Endothelial cell of umbilical vein (primary cell): ENCODE measurements around the gene DTNA. TPM values are rescaled to one million over a fixed set of nuclear protein-coding genes. Genes with fewer than 3 reads are reported as not detected.

Experiments
- BruUV-seq: library from RNA; stranded (reverse); fragments of 400-500 nt; replicated peaks from 2 replicates; lab custom pipeline; 2021; lab: Mats Ljungman, UMichigan
- CTCF ChIA-PET: fragments of 300-600, 350-600 bp; sonication (Branson Sonifier 250); formaldehyde crosslinking; loops from one replicate; lab custom pipeline; 2021; ENCODE audit warnings: antibody characterized with exemption, inconsistent platforms; lab: Charles Lee
- POLR2A ChIA-PET: fragments of 300-600, 350-600 bp; sonication (Branson Sonifier 250); formaldehyde crosslinking; loops from one replicate; lab custom pipeline; 2021; ENCODE audit warnings: antibody characterized with exemption, inconsistent platforms; lab: Charles Lee
- DNase-seq: peaks from one replicate; pipeline ENCODE4 v3.0.0-alpha.2; 2011; ENCODE audit warnings: low read depth, low spot score
- FAIRE-seq: peaks from 2 replicates; lab custom pipeline; 2011; peaks lifted over from hg19 to GRCh38; lab: Jason Lieb, UNC
- H2AFZ ChIP-seq: 2 replicates; pipeline ENCODE4 v1.6.0; 2012; ENCODE audit warnings: low read depth, low read length, control low read depth, inconsistent platforms
- H3K27ac ChIP-seq: 2 replicates; pipeline ENCODE4 v1.5.1; 2011; ENCODE audit warnings: low read depth, mild to moderate bottlenecking, control low read depth, low read length, moderate library complexity; ENCODE audit not compliant: insufficient read depth
- H3K27me3 ChIP-seq, 2 experiments: 2 replicates each; pipeline versions ENCODE4 v1.6.0 to v1.6.1; 2011; ENCODE audit warnings: low read length in 2 of 2, mixed read lengths in 1 of 2; ENCODE audit not compliant: control insufficient read depth in 2 of 2, insufficient read depth in 2 of 2
- H3K36me3 ChIP-seq, 2 experiments: 2 replicates in 1 of 2; 3 replicates in 1 of 2; pipeline ENCODE4 v1.5.1; 2011; ENCODE audit warnings: low read length in 2 of 2, mild to moderate bottlenecking in 1 of 2, moderate library complexity in 1 of 2; ENCODE audit not compliant: control insufficient read depth in 2 of 2, insufficient read depth in 2 of 2; ENCODE audit errors: extremely low read depth in 1 of 2
- H3K4me1 ChIP-seq: 3 replicates; pipeline ENCODE4 v1.5.1; 2011; ENCODE audit warnings: mild to moderate bottlenecking, low read length; ENCODE audit not compliant: control insufficient read depth, insufficient read depth; ENCODE audit errors: extremely low read depth
- H3K4me2 ChIP-seq: 2 replicates; pipeline ENCODE4 v1.6.1; 2011; ENCODE audit warnings: low read length, control low read depth, mixed read lengths; ENCODE audit not compliant: insufficient read depth
- H3K4me3 ChIP-seq, 3 experiments: fragments of 200-600 bp in 1 of 3; sonication (generic), shearing (Covaris generic) in 1 of 3; replicated peaks in 1 of 3; 2 replicates each; pipeline ENCODE4 v1.5.1; 2011 to 2016; ENCODE audit warnings: control low read depth in 3 of 3, low read length in 3 of 3, mild to moderate bottlenecking in 2 of 3, inconsistent platforms in 1 of 3, low read depth in 1 of 3, moderate library complexity in 1 of 3; ENCODE audit not compliant: insufficient read depth in 1 of 3
- H3K79me2 ChIP-seq: 2 replicates; pipeline ENCODE4 v1.6.0; 2012; ENCODE audit warnings: low read length, inconsistent platforms; ENCODE audit not compliant: control insufficient read depth, insufficient read depth
- H3K9ac ChIP-seq: replicated peaks from 2 replicates; pipeline ENCODE3; 2011; ENCODE audit warnings: low read length, control low read depth; ENCODE audit not compliant: insufficient read depth; ENCODE audit errors: extremely low read depth
- H3K9me1 ChIP-seq: replicated peaks from 3 replicates; pipeline ENCODE4 v1.6.0; 2011; ENCODE audit warnings: mild to moderate bottlenecking, low read length; ENCODE audit not compliant: control insufficient read depth, insufficient read depth; ENCODE audit errors: extremely low read depth
- H3K9me3 ChIP-seq: replicated peaks from 2 replicates; pipeline ENCODE4 v1.5.1; 2012; ENCODE audit warnings: low read length, inconsistent platforms; ENCODE audit not compliant: control insufficient read depth, insufficient read depth
- H4K20me1 ChIP-seq: replicated peaks from 2 replicates; pipeline ENCODE3; 2011; ENCODE audit warnings: mild to moderate bottlenecking, low read length; ENCODE audit not compliant: control insufficient read depth, insufficient read depth; ENCODE audit errors: extremely low read depth
- EZH2 ChIP-seq: IDR thresholded peaks from 2 replicates; pipeline ENCODE4 v1.6.1; 2012; ENCODE audit warnings: borderline replicate concordance, low read depth, mild to moderate bottlenecking, moderate library complexity, low read length, inconsistent platforms; ENCODE audit not compliant: severe bottlenecking
- FOS ChIP-seq: IDR thresholded peaks from 2 replicates; pipeline ENCODE4 v1.6.1; 2011; ENCODE audit warnings: mild to moderate bottlenecking, low read length, moderate library complexity, borderline replicate concordance; ENCODE audit not compliant: insufficient read depth
- GATA2 ChIP-seq: IDR thresholded peaks from 2 replicates; pipeline ENCODE4 v1.7.0; 2011; ENCODE audit warnings: low read depth, mild to moderate bottlenecking, moderate library complexity, mixed read lengths, low read length; ENCODE audit not compliant: insufficient read length, insufficient read depth
- JUN ChIP-seq: IDR thresholded peaks from 2 replicates; pipeline ENCODE4 v1.6.1; 2011; ENCODE audit warnings: borderline replicate concordance, low read depth; ENCODE audit not compliant: insufficient read length, insufficient read depth
- MYC ChIP-seq: IDR thresholded peaks from one replicate; pipeline ENCODE4 v1.6.1; 2011; ENCODE audit warnings: mild to moderate bottlenecking, low read depth, low read length
- POLR2A ChIP-seq: IDR thresholded peaks from 2 replicates; pipeline ENCODE4 v1.6.1; 2012; ENCODE audit warnings: low read depth, mild to moderate bottlenecking, control low read depth, low read length
- POLR2AphosphoS5 ChIP-seq: IDR thresholded peaks from 2 replicates; pipeline ENCODE4 v1.6.1; 2012; ENCODE audit warnings: low read depth, mild to moderate bottlenecking, control low read depth, low read length, moderate library complexity; ENCODE audit not compliant: insufficient read depth
- dilution Hi-C: fragments of 300-500 bp; cut with MboI; formaldehyde crosslinking; loops from one replicate; pipeline ENCODE4 v1.15.0; 2019; ENCODE audit warnings: low sequenced_read_pairs; ENCODE audit not compliant: extremely low pct_ligation_motif_present
- intact Hi-C: fragments of 100-400 bp; cut with micrococcal nuclease; formaldehyde crosslinking; loops from one replicate; pipeline ENCODE4 v1.10.0; 2022
- polyA plus RNA-seq, 4 experiments: library from polyadenylated mRNA; depleted of rRNA in 3 of 4; stranded (reverse) in 3 of 4; unstranded in 1 of 4; fragments of >200 nt; gene quantifications; 2 replicates each; pipeline versions ENCODE4 v1.2.1 to v1.2.3, GENCODE V29; 2011 to 2012; ENCODE audit warnings: missing spikeins in 1 of 4
- total RNA-seq: library from RNA; stranded (reverse); gene quantifications from 2 replicates; pipeline ENCODE4 v1.2.3, GENCODE V29; 2021
- TF ChIP-seq, protein P1 (sequence below): IDR thresholded peaks from 2 replicates; pipeline ENCODE4 v1.6.1; 2011; ENCODE audit not compliant: insufficient read depth, insufficient read length
- TF ChIP-seq, protein P2 (sequence below), 2 donors: IDR thresholded peaks; 1 replicate in 1 of 2; 2 replicates in 1 of 2; pipeline ENCODE4 v1.5.1; 2011; ENCODE audit warnings: low read length in 2 of 2, mild to moderate bottlenecking in 2 of 2, moderate library complexity in 2 of 2, control low read depth in 1 of 2, inconsistent platforms in 1 of 2, low read depth in 1 of 2; ENCODE audit not compliant: insufficient read depth in 1 of 2; ENCODE audit errors: extremely low read depth in 1 of 2

The DTNA gene
- total and polyA plus RNA-seq, 2 donors (not counting 3 experiments of a cell fraction or from before 2014, with no cell fraction given), result 6.6 to 15.3 TPM

DNA sequence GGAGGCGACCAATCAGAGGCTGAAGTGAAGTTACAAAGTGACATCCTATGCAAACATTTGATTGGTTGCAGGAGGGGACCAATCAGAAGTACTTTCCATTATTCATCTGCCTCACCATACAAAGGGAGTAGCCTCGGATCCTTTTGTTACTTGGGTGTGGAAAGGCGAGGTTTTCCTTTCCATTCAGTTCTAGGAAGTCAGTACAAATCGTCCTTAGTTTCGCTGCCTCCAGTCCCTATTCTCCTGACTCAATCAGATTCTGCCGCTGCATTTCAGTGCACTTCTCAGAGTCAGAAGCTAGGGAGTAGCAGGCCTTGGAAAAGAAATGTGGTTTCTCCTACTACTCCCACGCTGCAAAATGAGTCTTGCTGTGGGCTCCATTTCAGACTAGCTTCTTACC lies 149.4 kb downstream of the DTNA start:
- intact Hi-C loops, result no loop called here
- ChIA-PET POLR2A (no interaction called here), CTCF (interaction anchor here (1.2 kb wide), 1 partner anchor 7 kb away, joined by 3 read pairs; no protein-coding TSS in a partner anchor)
- H4K20me1 ChIP-seq, result no peaks in the 10 kb centered on the region
- H3K27ac ChIP-seq, result no peak overlapping the region
- TF ChIP-seq MYC (no peak), POLR2A (no peak), GATA2 (no peak), FOS (no peak), EZH2 (no peak), POLR2AphosphoS5 (no peak), JUN (no peak)
- TF ChIP-seq, protein P1, sequence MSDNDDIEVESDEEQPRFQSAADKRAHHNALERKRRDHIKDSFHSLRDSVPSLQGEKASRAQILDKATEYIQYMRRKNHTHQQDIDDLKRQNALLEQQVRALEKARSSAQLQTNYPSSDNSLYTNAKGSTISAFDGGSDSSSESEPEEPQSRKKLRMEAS, result no peak
- TF ChIP-seq, protein P2, sequence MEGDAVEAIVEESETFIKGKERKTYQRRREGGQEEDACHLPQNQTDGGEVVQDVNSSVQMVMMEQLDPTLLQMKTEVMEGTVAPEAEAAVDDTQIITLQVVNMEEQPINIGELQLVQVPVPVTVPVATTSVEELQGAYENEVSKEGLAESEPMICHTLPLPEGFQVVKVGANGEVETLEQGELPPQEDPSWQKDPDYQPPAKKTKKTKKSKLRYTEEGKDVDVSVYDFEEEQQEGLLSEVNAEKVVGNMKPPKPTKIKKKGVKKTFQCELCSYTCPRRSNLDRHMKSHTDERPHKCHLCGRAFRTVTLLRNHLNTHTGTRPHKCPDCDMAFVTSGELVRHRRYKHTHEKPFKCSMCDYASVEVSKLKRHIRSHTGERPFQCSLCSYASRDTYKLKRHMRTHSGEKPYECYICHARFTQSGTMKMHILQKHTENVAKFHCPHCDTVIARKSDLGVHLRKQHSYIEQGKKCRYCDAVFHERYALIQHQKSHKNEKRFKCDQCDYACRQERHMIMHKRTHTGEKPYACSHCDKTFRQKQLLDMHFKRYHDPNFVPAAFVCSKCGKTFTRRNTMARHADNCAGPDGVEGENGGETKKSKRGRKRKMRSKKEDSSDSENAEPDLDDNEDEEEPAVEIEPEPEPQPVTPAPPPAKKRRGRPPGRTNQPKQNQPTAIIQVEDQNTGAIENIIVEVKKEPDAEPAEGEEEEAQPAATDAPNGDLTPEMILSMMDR (IDR thresholded peaks at IDR 0.05; ENCODE audit: extremely low read depth in 1 of 2, insufficient read depth in 1 of 2, low read depth in 1 of 2, low read length in 2 of 2), result no peak
- DNase-seq, result no peak
- no peak overlapping the region for H2AFZ ChIP-seq
- H3K9ac ChIP-seq, result no peak overlapping the region
- FAIRE-seq, result no peak
- no peaks in the 10 kb centered on the region for H3K79me2 ChIP-seq
- no peaks in the 10 kb centered on the region for H3K9me3 ChIP-seq
- BruUV-seq, result no TSS peak
- H3K4me3 ChIP-seq, result no peak overlapping the region
- no peaks in the 10 kb centered on the region for H3K36me3 ChIP-seq
- H3K9me1 ChIP-seq, result no peaks in the 10 kb centered on the region
- H3K4me2 ChIP-seq, result no peak overlapping the region
- no peaks in the 10 kb centered on the region for H3K27me3 ChIP-seq
- H3K4me1 ChIP-seq, result no peaks in the 10 kb centered on the region
- dilution Hi-C loops, result no loop called here
